CD4-positive, alpha-beta T cell (primary cell): Measurements from ENCODE around the gene PAPSS1. TPM values are rescaled to one million over a fixed set of nuclear protein-coding genes. Genes with fewer than 3 reads are reported as not detected.

Experiments used
- ATAC-seq: fragments of 200-7000 bp; cut with Tn5 transposase; one replicate; pipeline ENCODE4 v1.10.0; 2022; ENCODE audit warnings: mild to moderate bottlenecking; ENCODE audit not compliant: poor library complexity
- CTCF ChIA-PET: fragments of 350-600 bp; sonication (Branson Sonifier 250); formaldehyde crosslinking; loops from one replicate; lab custom pipeline; 2021; ENCODE audit warnings: antibody characterized with exemption, inconsistent platforms; lab: Charles Lee
- POLR2A ChIA-PET: fragments of 350-600 bp; sonication (Branson Sonifier 250); formaldehyde crosslinking; loops from one replicate; lab custom pipeline; 2021; ENCODE audit warnings: antibody characterized with exemption, inconsistent platforms; lab: Charles Lee
- DNase-seq, 14 experiments: peaks; one replicate each; pipeline ENCODE4 v3.0.0-alpha.2; 2013 to 2020; ENCODE audit warnings: mixed read lengths in 2 of 14
- H3K27ac ChIP-seq, 2 donors: one replicate each; pipeline versions ENCODE4 v1.5.1 to v1.7.0; 2013; ENCODE audit warnings: low read length in 2 of 2, low read depth in 1 of 2, mild to moderate bottlenecking in 1 of 2
- H3K27me3 ChIP-seq, 2 experiments: 1 replicate in 1 of 2; 2 replicates in 1 of 2; pipeline versions ENCODE4 v1.6.1 to v1.7.0; 2013; ENCODE audit warnings: low read length in 2 of 2, control low read depth in 1 of 2, mild to moderate bottlenecking in 1 of 2, moderate library complexity in 1 of 2; ENCODE audit not compliant: insufficient read depth in 2 of 2, control insufficient read depth in 1 of 2
- H3K36me3 ChIP-seq: one replicate; pipeline ENCODE4 v1.6.1; 2013; ENCODE audit warnings: low read length, control low read depth; ENCODE audit not compliant: insufficient read depth
- H3K4me1 ChIP-seq: one replicate; pipeline ENCODE4 v1.6.1; 2013; ENCODE audit warnings: low read length, control low read depth; ENCODE audit not compliant: insufficient read depth
- H3K4me3 ChIP-seq: one replicate; pipeline ENCODE4 v1.5.1; 2013; ENCODE audit warnings: mild to moderate bottlenecking, low read length, moderate library complexity
- H3K9me3 ChIP-seq, 2 experiments: 1 replicate in 1 of 2; 2 replicates in 1 of 2; pipeline versions ENCODE4 v1.6.1 to v1.7.0; 2013; ENCODE audit warnings: low read length in 2 of 2, mild to moderate bottlenecking in 2 of 2, control low read depth in 1 of 2, moderate library complexity in 1 of 2; ENCODE audit not compliant: control insufficient read depth in 1 of 2, insufficient read depth in 1 of 2
- H3K27ac Mint-ChIP-seq: one replicate; pipeline ENCODE4 v1.8.0; 2020; ENCODE audit warnings: mixed read lengths
- H3K27me3 Mint-ChIP-seq: one replicate; pipeline ENCODE4 v1.8.0; 2021; ENCODE audit warnings: mixed read lengths
- H3K36me3 Mint-ChIP-seq: one replicate; pipeline ENCODE4 v1.8.0; 2021; ENCODE audit warnings: low read depth, mixed read lengths
- H3K4me1 Mint-ChIP-seq: one replicate; pipeline ENCODE4 v1.8.0; 2021; ENCODE audit warnings: low read depth, mixed read lengths
- H3K4me3 Mint-ChIP-seq: one replicate; pipeline ENCODE4 v1.8.0; 2020; ENCODE audit warnings: mild to moderate bottlenecking, mixed read lengths
- H3K9me3 Mint-ChIP-seq: one replicate; pipeline ENCODE4 v1.8.0; 2020; ENCODE audit warnings: mixed read lengths
- intact Hi-C, 2 experiments: fragments of 100-400 bp; cut with DNase I in 1 of 2; cut with micrococcal nuclease in 1 of 2; formaldehyde crosslinking; loops; one replicate each; pipeline versions ENCODE4 v1.15.1 to v1.9.0; 2023 to 2025; cut with DNase I, micrococcal nuclease
- total RNA-seq, 174 experiments: library from RNA in 2 of 174; stranded (reverse) in 2 of 174; gene quantifications; one replicate each; pipeline ENCODE4 v1.2.3 and lab custom pipeline; 2021 to 2026
- TF ChIP-seq, protein P1 (sequence below): fragments of 200-600 bp; IDR thresholded peaks from one replicate; pipeline ENCODE4 v1.8.0; 2022; ENCODE audit warnings: antibody characterized with exemption, mild to moderate bottlenecking

The PAPSS1 gene
- total RNA-seq, 2 experiments from 2014 or later, result 5.6 to 6.6 TPM

DNA sequence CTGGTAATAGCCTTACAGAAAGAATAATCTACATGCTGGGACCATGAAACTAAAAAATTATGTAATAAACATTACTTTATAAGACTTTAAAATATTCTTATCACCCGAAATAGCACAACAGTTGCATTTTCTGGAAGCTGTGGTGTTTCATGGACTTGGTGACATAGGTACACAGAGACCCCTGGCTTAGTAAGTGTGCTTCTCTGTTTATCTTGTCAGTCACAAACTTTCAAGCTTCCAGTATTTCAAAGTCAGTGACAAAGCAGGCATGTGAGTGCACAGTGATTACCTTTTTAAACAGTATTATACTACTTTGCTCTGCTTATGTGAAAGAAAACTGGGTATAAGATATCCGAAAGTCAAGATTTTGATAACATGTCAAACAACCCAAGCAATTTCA, 84.3 kb downstream of the PAPSS1 start:
- Mint-ChIP-seq H3K9me3 (no peaks in the 10 kb centered on the region), H3K27me3 (no peaks in the 10 kb centered on the region), H3K36me3 (peaks cover 17% of the 10 kb centered on the region), H3K4me1 (no peaks in the 10 kb centered on the region), H3K4me3 (no peak overlapping the region), H3K27ac (no peak overlapping the region)
- peaks cover 6% of the 10 kb centered on the region for H3K36me3 ChIP-seq
- intact Hi-C loops, result no loop called here
- TF ChIP-seq, protein P1, sequence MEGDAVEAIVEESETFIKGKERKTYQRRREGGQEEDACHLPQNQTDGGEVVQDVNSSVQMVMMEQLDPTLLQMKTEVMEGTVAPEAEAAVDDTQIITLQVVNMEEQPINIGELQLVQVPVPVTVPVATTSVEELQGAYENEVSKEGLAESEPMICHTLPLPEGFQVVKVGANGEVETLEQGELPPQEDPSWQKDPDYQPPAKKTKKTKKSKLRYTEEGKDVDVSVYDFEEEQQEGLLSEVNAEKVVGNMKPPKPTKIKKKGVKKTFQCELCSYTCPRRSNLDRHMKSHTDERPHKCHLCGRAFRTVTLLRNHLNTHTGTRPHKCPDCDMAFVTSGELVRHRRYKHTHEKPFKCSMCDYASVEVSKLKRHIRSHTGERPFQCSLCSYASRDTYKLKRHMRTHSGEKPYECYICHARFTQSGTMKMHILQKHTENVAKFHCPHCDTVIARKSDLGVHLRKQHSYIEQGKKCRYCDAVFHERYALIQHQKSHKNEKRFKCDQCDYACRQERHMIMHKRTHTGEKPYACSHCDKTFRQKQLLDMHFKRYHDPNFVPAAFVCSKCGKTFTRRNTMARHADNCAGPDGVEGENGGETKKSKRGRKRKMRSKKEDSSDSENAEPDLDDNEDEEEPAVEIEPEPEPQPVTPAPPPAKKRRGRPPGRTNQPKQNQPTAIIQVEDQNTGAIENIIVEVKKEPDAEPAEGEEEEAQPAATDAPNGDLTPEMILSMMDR, result no peak
- H3K4me3 ChIP-seq, result no peak overlapping the region
- ChIA-PET CTCF (no interaction called here), POLR2A (no interaction called here)
- ATAC-seq, result no peak
- H3K27ac ChIP-seq, result no peak overlapping the region
- no peak for DNase-seq
- no peaks in the 10 kb centered on the region for H3K9me3 ChIP-seq
- no peaks in the 10 kb centered on the region for H3K27me3 ChIP-seq
- no peaks in the 10 kb centered on the region for H3K4me1 ChIP-seq

DNA sequence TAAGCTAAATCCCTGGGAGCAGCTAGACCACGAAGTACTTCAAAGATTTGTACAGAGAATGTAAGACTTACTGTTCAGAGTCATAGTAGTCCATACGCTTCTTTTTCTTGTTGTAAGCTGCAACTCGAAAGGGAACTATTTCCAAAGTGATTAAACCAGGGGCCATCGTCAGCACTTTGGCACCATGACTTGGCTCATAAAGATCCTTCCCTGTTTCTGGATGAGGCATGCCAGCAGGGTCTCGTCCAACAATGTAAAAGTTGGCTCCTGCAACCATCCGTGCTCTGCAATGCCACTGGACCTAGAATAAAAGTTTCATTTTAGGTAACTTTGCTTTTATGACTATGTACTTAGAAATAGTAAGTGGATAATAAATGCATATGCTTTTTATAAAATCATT, 88.5 kb downstream of the PAPSS1 start:
- Mint-ChIP-seq H3K4me3 (no peak overlapping the region), H3K36me3 (peaks cover 43% of the 10 kb centered on the region), H3K27ac (no peak overlapping the region), H3K4me1 (no peaks in the 10 kb centered on the region), H3K9me3 (no peaks in the 10 kb centered on the region), H3K27me3 (no peaks in the 10 kb centered on the region)
- intact Hi-C loops, result no loop called here
- Histone ChIP-seq H3K4me3 (no peak overlapping the region), H3K4me1 (no peaks in the 10 kb centered on the region), H3K27ac (no peak overlapping the region), H3K27me3 (no peaks in the 10 kb centered on the region), H3K36me3 (peaks cover 6% of the 10 kb centered on the region), H3K9me3 (no peaks in the 10 kb centered on the region)
- ATAC-seq (no peak), DNase-seq (no peak)
- TF ChIP-seq, protein P1, result no peak
- POLR2A ChIA-PET, result no interaction called here
- CTCF ChIA-PET, result no interaction called here

DNA sequence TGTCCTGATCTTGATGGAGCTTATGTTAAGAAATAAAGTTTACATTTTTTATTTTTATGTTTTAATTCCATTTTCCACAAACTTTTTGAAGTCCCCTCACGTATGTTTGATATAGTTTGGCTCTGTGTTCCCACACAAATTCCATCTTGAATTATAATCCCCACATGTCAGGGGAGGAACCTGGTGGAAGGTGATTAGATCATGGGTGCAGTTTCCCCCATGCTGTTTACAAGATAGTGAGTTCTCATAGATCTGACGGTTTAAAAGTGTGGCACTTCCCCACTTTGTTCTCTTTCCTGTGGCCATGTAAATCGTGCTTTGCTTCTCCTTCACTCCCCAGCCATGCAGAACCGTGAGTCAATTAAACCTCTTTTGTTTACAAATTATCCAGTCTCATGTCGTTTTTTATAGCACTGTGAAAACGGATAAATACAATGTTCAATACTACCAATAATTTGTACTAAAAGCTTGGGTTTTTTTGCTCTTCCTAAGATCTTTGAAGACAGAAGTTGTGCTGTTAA, 89.8 kb downstream of the PAPSS1 start:
- DNase-seq (no peak), ATAC-seq (no peak)
- intact Hi-C loops, result no loop called here
- Histone ChIP-seq H3K36me3 (peaks cover 6% of the 10 kb centered on the region), H3K4me3 (no peak overlapping the region), H3K9me3 (no peaks in the 10 kb centered on the region), H3K27ac (no peak overlapping the region), H3K27me3 (no peaks in the 10 kb centered on the region), H3K4me1 (no peaks in the 10 kb centered on the region)
- TF ChIP-seq, protein P1, result no peak
- H3K9me3 Mint-ChIP-seq, result no peaks in the 10 kb centered on the region
- peaks cover 56% of the 10 kb centered on the region for H3K36me3 Mint-ChIP-seq
- ChIA-PET POLR2A (no interaction called here), CTCF (no interaction called here)
- H3K4me3 Mint-ChIP-seq, result no peak overlapping the region
- H3K27ac Mint-ChIP-seq, result no peak overlapping the region
- H3K27me3 Mint-ChIP-seq, result no peaks in the 10 kb centered on the region
- no peaks in the 10 kb centered on the region for H3K4me1 Mint-ChIP-seq
